ENCODE results near the gene TADA2A. TPM values are rescaled to one million over a fixed set of nuclear protein-coding genes. Genes with fewer than 3 reads are reported as not detected.
A peak's percentile ranks its signal among the peaks of the same experiment; 100 is the strongest.

Gene TADA2A
- total and polyA plus RNA-seq, 2 of the 8 experiments (the other 6 are each of a cell fraction or from before 2014, with no cell fraction given), result 8.4 to 18.5 TPM

GRCh38 chr17:37358830-37359681 lies 47.6 kb upstream of the TADA2A start (continued):
- TF ChIP-seq EGR1 (IDR thresholded peaks at IDR 0.05; ENCODE audit: borderline replicate concordance, low read depth, low read length), result peak; percentile 36; the same call in 1 of the 2 replicates
- peak in 1 of 2 experiments; percentile 16; a peak in 2 of 4 replicates for TF ChIP-seq HDAC2 (IDR thresholded peaks at IDR 0.05; ENCODE audit: borderline replicate concordance in 1 of 2, low read depth in 2 of 2, low read length in 2 of 2)
- no peak for TF ChIP-seq SRF (IDR thresholded peaks at IDR 0.05; ENCODE audit: low read depth, low read length)
- no peak for TF ChIP-seq CTBP2 (IDR thresholded peaks at IDR 0.05; ENCODE audit: borderline replicate concordance, insufficient read depth, insufficient read length, low read length)
- TF ChIP-seq E2F6 (IDR thresholded peaks at IDR 0.05), result peak; percentile 88
- no peak for TF ChIP-seq ATF2 (IDR thresholded peaks at IDR 0.05; ENCODE audit: low read length)
- no peak for TF ChIP-seq CEBPB (IDR thresholded peaks at IDR 0.05; ENCODE audit: low read depth, low read length)
- no peak for TF ChIP-seq KDM5A (IDR thresholded peaks at IDR 0.05; ENCODE audit: low read length)
- TF ChIP-seq KDM4A (IDR thresholded peaks at IDR 0.05; ENCODE audit: low read depth, low read length, severe bottlenecking), result peak; percentile 33
- TF ChIP-seq EP300 (IDR thresholded peaks at IDR 0.05; ENCODE audit: borderline replicate concordance in 1 of 2, low read depth in 2 of 2, low read length in 2 of 2), result no peak
- no peak for TF ChIP-seq CREB1 (IDR thresholded peaks at IDR 0.05)
- TF ChIP-seq GABPA (IDR thresholded peaks at IDR 0.05; ENCODE audit: borderline replicate concordance, insufficient read depth, low read length), result no peak
- TF ChIP-seq JUND (IDR thresholded peaks at IDR 0.05; ENCODE audit: low read length), result no peak
- TF ChIP-seq SP1 (IDR thresholded peaks at IDR 0.05; ENCODE audit: low read depth, low read length), result peak; percentile 42; the same call in 1 of the 2 replicates
- TF ChIP-seq ATF3 (IDR thresholded peaks at IDR 0.05; ENCODE audit: insufficient read depth, low read depth, low read length), result no peak
- TF ChIP-seq SIRT6 (IDR thresholded peaks at IDR 0.05; ENCODE audit: low read length), result no peak
- no peak for TF ChIP-seq SUZ12 (IDR thresholded peaks at IDR 0.05; ENCODE audit: low read length)
- 0 out of 2 replicates have a peak, but pooled peaks have one; percentile 4 for TF ChIP-seq GTF2F1 (IDR thresholded peaks at IDR 0.05; ENCODE audit: borderline replicate concordance, low read depth, low read length)
- no peak for TF ChIP-seq NANOG (IDR thresholded peaks at IDR 0.05; ENCODE audit: insufficient read depth, low read depth, low read length, poor library complexity, severe bottlenecking)
- TF ChIP-seq SIX5 (IDR thresholded peaks at IDR 0.05; ENCODE audit: low read depth, low read length), result no peak
